WERI-Rb-1 (cell line): Measurements from ENCODE around the gene OMG.

Source experiments
- DNase-seq: peaks from one replicate; pipeline ENCODE4 v3.0.0-alpha.2; 2020
- H3K27ac ChIP-seq: fragments of 250-450 bp; sonication (Bioruptor Pico); 2 replicates; pipeline ENCODE4 v1.5.1; 2020; ENCODE audit warnings: mild to moderate bottlenecking, moderate library complexity
- H3K27me3 ChIP-seq: fragments of 250-450 bp; sonication (Bioruptor Pico); 2 replicates; pipeline ENCODE4 v1.5.1; 2021; ENCODE audit warnings: mild to moderate bottlenecking, low read depth, moderate library complexity; ENCODE audit not compliant: insufficient read depth, severe bottlenecking
- H3K36me3 ChIP-seq: fragments of 250-450 bp; sonication (Bioruptor Pico); 2 replicates; pipeline ENCODE4 v1.5.1; 2020; ENCODE audit warnings: mild to moderate bottlenecking, moderate library complexity
- H3K4me3 ChIP-seq: 2 replicates; pipeline ENCODE4 v1.5.1; 2011; ENCODE audit warnings: low read depth, mild to moderate bottlenecking, control low read depth, low read length
- H3K9me3 ChIP-seq: fragments of 250-450 bp; sonication (Bioruptor Pico); 2 replicates; pipeline ENCODE4 v1.5.1; 2021; ENCODE audit warnings: mild to moderate bottlenecking, moderate library complexity; ENCODE audit not compliant: severe bottlenecking
- CTCF ChIP-seq: IDR thresholded peaks from 2 replicates; pipeline ENCODE4 v1.5.1; 2011; ENCODE audit warnings: low read depth, mild to moderate bottlenecking, control low read depth, inconsistent platforms, low read length

Gene OMG

DNA sequence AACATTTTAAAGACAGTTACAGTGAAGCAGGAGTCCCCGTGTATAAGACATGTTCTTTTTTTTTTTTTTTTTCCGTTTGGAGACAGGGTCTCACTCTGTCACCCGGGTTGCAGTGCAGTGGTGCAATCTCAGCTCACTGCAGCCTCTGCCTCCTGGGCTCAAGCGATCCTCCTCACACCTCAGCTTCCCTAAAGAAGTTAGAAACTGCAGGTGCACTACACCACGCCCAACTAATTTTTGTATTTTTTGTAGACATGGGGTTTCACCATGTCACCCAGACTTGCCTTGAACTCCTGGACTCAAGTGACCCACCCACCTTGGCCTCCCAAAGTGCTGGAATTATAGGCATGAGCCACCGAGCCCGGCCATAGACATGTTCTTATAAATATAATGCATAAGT is 13.8 kb upstream of the OMG start:
- H3K36me3 ChIP-seq = no peaks in the 10 kb centered on the region; the same call in 1 of the 2 replicates
- TF ChIP-seq CTCF = no peak
- DNase-seq = no peak
- H3K4me3 ChIP-seq = no peak overlapping the region
- no peaks in the 10 kb centered on the region for H3K27me3 ChIP-seq
- no peak overlapping the region for H3K27ac ChIP-seq
- no peaks in the 10 kb centered on the region for H3K9me3 ChIP-seq

DNA sequence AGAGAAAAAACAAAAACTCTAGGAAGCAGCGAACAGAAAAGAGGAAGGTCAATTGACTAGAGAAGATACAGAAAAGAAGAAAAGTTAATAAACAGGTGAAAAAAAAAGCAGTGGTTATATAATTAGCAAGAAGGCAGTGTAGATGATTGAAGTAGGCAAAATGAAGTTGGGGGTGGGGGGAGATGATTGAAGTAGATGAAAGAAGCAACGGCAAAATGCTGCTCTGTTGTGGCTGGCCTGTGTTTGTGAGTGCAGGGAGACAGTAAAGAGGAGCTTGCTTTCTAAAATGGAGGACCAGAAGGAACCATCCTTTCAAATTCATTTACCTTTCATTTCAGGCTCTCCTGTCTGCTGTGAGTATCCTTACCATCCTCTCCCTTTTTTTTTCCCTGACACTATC is 13.2 kb upstream of the OMG start:
- H3K9me3 ChIP-seq = no peaks in the 10 kb centered on the region
- no peak for TF ChIP-seq CTCF
- H3K27me3 ChIP-seq = no peaks in the 10 kb centered on the region
- DNase-seq = no peak
- no peak overlapping the region for H3K4me3 ChIP-seq
- no peaks in the 10 kb centered on the region; the same call in 1 of the 2 replicates for H3K36me3 ChIP-seq
- no peak overlapping the region for H3K27ac ChIP-seq

DNA sequence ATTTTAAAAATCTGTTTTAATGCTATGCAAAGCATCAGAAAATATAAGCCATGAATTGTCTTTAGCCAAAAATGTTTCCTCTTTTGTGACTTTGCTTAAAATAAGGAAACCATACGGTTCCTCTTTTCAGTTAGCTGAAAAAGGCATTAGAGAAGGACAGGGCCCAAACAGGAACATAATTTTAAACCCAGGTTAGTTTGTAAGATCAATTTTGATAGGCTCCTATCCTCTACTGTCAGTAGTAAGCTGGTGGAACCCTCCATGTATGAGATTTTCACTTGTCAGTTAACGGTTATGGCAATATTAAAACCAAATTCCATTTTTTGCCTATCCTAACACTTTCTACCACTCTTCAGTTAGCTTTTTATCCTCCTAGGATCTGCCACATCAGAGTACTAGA is 12.5 kb upstream of the OMG start:
- no peak for TF ChIP-seq CTCF
- Histone ChIP-seq H3K36me3 (no peaks in the 10 kb centered on the region; the same call in 1 of the 2 replicates), H3K27me3 (no peaks in the 10 kb centered on the region), H3K4me3 (no peak overlapping the region), H3K9me3 (no peaks in the 10 kb centered on the region), H3K27ac (no peak overlapping the region)
- DNase-seq = no peak

DNA sequence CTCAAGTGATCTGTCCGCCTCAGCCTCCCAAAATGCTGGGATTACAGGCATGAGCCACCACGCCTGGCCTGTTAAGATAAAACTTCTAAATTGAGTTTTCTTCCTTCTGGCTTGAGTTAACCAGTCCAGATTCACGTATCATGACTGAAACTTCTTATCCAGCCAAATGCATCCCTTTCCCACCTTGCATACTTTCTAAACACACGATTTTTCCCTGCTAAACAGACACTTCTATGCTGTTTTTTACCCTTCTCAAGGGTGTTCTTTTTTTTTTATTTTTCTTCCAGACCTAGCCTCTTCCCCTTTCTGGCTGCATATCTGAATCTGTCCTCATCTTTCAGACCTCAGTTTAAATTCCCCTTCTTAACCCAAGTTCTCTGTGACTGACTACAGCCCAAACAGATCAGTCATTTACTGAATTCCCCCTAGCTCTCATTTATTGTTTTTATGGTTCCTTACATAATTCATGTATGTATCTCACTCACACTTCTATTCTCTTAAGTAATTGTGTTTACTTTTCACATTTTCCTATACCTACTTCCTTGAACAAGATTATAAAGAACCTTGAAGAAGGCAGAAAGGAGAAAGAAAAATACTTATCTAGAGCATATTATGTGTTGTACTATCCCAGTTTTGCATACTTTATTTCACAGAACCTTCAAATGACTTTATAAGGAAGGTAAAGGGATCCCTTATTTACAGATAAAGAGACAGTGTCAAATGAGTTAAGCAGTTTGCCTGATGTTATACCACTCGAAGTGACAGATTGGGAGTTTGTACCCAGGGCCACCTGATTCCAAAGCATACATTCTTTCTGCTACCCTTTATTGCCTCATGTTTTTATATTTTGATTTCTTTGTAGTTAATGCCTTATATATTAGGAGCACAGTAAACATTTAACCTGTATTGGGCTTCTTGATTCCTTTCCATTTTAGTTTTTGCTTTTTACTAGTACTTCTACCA is 11.6 kb upstream of the OMG start:
- no peak for DNase-seq
- H3K4me3 ChIP-seq = no peak overlapping the region
- no peaks in the 10 kb centered on the region for H3K27me3 ChIP-seq
- H3K9me3 ChIP-seq = no peaks in the 10 kb centered on the region
- no peaks in the 10 kb centered on the region; the same call in 1 of the 2 replicates for H3K36me3 ChIP-seq
- TF ChIP-seq CTCF = no peak
- H3K27ac ChIP-seq = no peak overlapping the region

DNA sequence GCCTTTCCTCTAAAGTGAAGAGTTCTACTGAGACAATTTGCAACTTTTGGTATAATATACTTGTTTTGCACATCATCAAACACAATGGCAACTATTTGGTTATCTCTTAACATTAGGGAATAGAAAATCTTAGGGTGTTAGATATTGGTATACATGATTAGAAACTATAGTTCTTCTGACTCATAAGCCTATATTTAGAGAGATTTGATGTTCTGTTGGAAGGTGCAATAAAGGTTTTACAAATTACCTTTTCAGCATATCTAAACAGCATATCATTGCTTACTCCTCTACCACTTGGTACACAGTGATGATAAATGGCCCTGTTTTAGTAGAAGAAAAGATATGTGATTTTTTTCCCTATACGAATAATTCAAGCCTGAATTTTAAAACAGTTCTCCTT is 10.6 kb upstream of the OMG start:
- Histone ChIP-seq H3K9me3 (no peaks in the 10 kb centered on the region), H3K27me3 (no peaks in the 10 kb centered on the region), H3K4me3 (no peak overlapping the region), H3K27ac (no peak overlapping the region), H3K36me3 (no peaks in the 10 kb centered on the region; the same call in 1 of the 2 replicates)
- no peak for DNase-seq
- no peak for TF ChIP-seq CTCF
